ENCODE data around the gene ENO4.

The ENO4 gene

GRCh38 chr10:116849248-116850057 lies at the start of gene ENO4:
Gene ENO4 (plus strand): TSS chr10:116849499. CDS start chr10:116849567, 68 bp downstream.
- DNase-seq = no peak

GRCh38 chr10:116800286-116800929 lies 48.9 kb upstream of the ENO4 start:
- no peak for DNase-seq

- DNase-seq = no peak
Observed at GRCh38 chr10:116801658-116802057, 47.6 kb upstream of the ENO4 start.

DNA sequence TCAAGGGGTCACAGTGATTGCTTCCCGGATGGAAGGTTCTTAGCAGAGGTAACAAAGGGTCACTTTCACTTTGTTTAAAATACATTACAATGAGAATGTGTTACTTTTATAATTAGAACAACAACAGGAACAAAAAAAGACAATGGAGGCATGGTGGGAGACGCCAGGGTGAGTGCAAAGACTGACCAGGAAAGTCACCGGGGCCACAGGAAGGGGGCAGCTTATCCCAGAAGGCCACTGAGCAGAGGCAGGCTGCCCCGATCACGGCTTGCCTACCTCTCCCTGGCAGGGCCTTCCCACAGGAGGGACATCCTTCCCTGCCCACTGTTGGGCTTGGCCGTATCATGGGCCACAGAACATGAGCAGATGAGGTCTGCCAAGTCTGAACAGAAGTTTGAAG lies 46.8 kb upstream of the ENO4 start:
- DNase-seq = no peak

DNA sequence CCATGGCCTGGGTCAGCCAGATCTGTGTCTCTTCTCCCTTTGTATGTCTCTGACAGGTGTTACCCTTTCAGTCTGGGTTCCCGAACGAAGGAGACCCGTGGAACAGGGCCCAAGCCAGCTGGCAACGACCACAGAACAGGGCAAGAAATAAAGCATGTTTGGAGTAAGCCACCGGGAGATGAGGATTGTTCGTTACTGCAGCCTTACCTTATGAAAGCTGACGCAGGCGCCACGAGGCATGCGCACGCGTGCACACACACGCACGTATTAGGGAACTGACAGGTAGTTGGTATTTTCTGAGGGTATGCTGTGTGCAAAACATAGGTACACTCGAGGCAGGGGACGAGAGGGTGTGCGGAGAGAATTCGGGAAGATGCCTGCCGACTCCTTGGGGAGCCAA lies 46.4 kb upstream of the ENO4 start:
- DNase-seq = no peak

- DNase-seq = no peak
Observed at GRCh38 chr10:116803451-116804249, 45.6 kb upstream of the ENO4 start.

DNA sequence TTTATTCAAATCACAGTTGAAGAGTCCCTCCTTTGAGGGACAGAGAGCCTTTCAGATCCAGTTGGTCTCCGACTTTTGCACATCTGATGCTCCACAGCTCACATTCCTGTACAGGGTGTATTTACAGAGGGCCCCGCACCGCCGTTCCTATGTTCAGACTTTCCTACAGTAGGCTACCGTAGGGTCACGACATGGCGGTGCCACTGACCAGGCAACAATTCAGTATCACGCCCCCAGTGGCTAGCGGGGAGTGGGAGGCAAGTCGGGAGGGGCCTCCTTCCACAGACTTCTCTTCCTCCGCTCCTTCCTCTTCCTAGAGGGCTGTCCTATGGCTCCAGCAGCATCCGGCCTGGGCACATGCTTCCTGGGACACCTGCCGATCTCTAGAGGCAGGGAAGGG lies 40.6 kb upstream of the ENO4 start:
- no peak for DNase-seq

GRCh38 chr10:116809483-116810119 lies 39.7 kb upstream of the ENO4 start:
- no peak for DNase-seq

DNA sequence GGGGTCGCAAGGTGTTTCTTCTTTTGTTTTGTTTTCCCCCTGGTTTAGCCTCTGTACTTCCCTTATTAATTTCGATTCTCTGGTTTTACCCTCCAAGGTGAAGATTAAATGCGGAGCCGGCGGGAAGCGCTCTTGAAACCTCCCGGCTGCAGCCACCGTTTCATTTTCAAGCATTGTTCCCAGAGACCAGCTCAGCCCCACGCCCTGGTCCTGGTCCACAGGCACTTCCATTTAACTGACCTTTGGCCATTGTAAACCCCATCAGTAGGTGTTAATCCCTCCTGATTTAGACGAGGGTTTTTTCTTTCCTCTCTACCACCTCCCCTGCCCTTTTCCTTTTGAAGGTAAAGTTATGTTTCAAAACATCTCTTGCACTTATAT lies 39.2 kb upstream of the ENO4 start:
- DNase-seq = no peak

GRCh38 chr10:116810895-116811294 lies 38.4 kb upstream of the ENO4 start:
- no peak for DNase-seq

GRCh38 chr10:116811691-116812090 lies 37.6 kb upstream of the ENO4 start:
- no peak for DNase-seq

GRCh38 chr10:116815641-116816415 lies 33.5 kb upstream of the ENO4 start:
- no peak for DNase-seq

DNA sequence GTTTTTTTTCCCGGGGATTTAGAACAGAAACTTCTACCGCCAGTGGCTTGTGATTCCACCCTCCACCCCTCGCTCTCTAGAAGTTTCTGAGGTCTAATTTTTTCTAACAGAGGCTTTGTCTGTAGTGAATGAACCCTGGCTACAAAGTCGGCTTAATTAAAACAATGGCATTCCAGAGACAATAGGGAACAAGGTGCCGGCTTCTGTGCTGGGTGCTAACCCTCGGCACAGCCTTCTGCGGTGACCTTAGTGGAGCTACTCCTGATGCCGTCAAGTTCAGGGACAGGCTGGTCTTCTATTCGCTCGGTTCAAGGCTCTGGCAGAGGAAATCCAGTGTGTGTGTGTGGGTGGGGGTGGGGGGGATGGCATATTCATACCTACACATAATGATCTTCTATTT lies 32.1 kb upstream of the ENO4 start:
- DNase-seq = no peak

DNA sequence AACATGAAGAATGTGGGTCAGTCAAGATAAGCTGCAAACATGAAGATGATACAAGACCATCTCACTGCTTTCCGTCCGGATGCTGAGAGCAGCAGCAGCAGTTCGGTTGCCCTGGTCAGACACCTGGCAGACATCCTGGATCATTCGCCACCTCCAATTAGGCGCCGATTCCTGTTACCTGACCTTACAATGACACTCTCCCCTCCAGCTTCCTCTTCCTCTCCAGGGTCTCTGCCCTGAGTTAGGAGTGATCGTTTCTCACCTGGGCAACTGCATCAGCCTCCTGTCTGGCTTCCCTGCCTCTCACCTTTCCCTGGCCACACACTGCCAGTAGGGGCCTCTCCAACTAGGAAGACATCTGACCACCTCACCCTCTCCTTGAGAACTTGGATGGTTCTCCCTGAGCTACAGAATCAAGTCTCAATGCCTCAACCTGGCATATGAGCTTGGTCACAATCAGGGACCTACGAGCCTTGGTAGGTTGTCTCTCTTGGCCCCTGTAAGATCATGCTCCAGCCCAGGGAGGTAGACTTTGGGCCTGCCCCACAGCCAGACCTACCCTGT lies 31.4 kb upstream of the ENO4 start:
- no peak for DNase-seq

- no peak for DNase-seq
Observed at GRCh38 chr10:116819999-116820677, 29.2 kb upstream of the ENO4 start.

GRCh38 chr10:116825901-116826300 lies 23.4 kb upstream of the ENO4 start:
- no peak for DNase-seq

DNA sequence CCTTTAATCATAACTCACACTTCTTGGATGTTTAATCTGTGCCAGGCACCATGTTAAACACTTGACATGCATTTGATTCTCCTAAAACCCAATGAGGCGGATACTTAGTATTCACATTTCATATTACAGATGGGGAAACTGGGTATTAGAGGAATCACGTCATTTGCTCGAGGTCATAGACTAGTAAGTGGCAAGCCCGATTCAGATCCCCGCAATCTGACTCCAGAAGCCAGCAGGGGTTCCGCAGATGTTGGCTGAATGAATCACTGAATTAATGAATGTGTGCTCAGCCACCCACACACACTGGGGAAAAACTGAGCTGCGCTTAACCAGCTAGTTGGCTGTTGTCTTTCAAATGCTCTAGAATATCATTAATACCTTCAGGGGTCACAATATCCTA lies 22.5 kb upstream of the ENO4 start:
- DNase-seq = no peak

GRCh38 chr10:116827214-116827671 lies 22.1 kb upstream of the ENO4 start:
- DNase-seq = no peak

DNA sequence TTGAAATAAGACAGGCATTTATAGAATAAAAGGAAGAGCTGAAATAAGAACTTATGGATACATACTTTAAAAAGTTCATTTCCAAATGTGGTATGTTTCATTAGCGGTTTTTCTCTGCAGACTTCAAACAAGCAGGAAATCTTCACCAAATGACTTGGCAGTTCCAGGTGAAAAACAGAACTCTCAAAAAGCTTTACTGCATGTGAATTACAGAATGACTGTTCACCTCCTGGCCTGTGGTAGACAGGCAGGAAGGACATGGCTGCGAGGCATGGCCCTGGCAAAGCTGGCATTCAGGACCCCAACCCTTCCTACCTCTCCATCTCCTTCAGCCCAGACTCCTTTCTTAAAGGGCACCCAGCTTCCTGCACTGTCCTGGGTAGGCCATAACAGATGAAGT lies 21.2 kb upstream of the ENO4 start:
- no peak for DNase-seq

DNA sequence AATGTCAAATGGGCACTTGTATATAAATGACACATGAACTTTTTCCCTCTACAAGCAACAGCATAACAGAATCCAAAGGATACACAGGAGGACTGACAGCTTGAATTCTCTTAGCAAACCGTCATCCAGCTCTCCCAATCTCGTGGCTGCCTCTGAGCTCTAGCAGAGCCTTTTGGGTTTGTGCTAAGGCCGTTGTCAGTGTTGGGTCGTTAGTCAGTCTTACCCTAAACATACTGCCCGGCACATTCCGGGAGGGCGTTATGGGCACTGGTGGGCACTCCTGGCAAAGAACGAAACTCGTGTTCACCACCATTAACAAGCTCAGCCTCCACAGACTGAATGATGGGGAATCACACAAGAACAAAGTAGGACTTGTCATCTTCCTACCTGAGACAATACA lies 19.6 kb upstream of the ENO4 start:
- DNase-seq = no peak

GRCh38 chr10:116831086-116831485 lies 18.2 kb upstream of the ENO4 start:
- DNase-seq = no peak

Measured in stimulated activated CD4-positive, alpha-beta T cell treated with anti-CD3 and anti-CD28 coated beads, Interleukin-4, amount 100 ng/mL, for 24 hours (primary cell).